ENCODE measurements around the gene IGSF8.
A peak's percentile ranks its signal among the peaks of the same experiment; 100 is the strongest.
"Not testable (repeated sequence)": the region's sequence is repeated elsewhere in the genome, so short reads cannot be mapped to it uniquely, and the experiment has no call there.

The IGSF8 gene

DNA sequence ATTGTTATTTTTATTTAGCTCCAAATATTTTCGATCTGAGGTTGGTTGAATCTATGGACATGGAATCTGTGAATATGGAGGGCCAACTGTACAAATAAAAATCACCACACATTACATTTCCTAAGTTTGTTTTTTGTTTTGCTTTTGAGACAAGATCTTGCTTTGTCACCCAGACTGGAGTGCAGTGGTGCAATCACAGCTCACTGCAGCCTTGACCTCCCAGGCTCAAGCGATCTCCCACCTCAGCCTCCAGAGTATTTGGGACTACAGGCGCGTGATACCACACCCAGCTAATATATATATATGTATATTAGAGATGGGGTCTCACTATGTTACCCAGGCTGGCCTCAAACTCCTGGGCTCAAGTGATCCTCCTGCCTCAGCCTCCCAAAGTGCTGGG, 27.9 kb upstream of the IGSF8 start:
- not testable (repeated sequence) for DNase-seq (ENCODE audit: low read depth in 2 of 2)

DNA sequence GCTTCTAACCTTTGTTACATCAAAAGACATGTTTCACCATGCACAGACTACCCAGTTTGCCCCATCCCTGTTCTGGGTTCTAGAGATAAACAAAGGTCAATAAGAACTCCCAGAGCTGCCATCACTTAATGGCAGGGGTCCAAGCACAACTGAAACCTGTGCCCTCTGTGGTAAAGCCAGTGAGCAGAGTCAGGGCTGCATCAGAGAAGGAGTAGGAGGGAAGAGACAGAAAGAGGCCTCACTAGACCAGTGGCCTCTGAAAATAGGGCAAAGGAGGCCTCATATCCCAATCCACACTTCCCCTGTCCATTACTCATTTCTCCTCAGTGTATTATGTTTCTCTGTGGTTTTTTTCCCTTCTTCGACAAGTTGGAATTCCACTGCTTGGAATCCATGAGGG, 27.3 kb upstream of the IGSF8 start:
- DNase-seq (ENCODE audit: low read depth in 2 of 2) = no peak

DNA sequence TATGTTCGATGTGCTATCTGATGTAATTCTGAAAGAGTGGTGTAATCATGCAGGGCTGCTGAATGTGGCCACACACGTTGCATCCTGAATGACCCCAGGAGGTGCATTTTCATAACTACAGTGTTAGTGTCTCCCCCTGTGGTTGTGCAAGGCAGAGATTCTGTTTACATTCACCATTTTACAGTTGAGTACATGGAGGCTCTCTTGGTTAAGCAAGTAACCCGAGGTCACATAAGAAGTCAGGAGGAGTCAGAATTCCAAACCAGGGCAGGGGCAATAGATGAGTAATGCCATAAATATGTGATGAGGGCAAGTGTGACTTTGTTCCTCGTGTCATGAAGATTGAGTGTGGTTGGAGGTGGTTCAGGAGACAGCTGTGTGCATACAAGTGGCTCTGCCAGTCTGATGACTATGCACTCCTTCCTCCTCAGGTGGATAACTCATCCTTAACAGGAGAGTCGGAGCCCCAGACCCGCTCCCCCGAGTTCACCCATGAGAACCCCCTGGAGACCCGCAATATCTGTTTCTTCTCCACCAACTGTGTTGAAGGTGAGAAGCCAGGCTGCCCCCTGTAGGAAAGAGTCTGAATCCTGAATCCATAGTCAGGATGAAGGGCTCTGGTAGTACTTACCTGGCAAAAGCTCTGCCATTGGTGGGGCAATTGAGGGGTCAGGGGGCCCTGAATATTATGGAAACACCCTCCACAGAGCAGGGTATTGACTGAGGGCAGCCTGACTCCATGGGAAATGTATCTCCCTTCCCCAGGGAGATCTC, 26.5 kb upstream of the IGSF8 start:
- DNase-seq (ENCODE audit: low read depth in 2 of 2) = no peak

DNA sequence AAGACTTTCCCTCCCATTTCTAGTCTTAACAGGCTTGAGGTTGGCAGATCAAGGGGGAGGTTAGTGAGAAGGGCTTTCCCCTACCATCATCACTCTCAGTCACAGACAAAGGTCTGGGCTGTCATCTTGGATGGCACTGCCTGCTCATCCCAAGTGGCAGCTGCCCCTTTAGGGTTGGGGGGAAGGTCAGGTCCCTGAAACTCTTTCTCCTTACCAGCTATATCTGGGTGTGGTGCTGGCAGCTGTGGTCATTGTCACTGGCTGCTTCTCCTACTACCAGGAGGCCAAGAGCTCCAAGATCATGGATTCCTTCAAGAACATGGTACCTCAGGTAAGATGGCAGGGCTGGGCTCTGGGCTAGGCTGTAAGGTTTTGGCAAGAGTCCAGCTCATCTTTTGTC, 25.3 kb upstream of the IGSF8 start:
- no peak for DNase-seq (ENCODE audit: low read depth in 2 of 2)

DNA sequence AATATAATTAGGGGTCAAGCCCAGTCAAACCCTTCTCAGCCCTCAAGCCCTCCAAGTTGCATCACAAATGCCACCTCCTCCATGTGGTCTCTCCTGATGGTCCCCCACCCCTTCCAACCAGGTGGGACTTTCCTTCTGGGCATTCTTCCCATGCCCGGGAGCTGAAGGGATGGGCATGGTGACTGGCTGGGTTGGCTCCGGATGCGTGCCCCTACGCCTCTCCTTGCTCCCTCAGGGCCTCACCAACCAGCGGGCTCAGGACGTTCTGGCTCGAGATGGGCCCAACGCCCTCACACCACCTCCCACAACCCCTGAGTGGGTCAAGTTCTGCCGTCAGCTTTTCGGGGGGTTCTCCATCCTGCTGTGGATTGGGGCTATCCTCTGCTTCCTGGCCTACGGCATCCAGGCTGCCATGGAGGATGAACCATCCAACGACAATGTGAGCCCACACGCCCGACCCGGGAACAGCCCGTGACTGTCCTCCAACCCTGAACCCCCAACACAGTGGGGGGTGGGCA, 24.6 kb upstream of the IGSF8 start:
- DNase-seq (ENCODE audit: low read depth in 2 of 2) = no peak

DNA sequence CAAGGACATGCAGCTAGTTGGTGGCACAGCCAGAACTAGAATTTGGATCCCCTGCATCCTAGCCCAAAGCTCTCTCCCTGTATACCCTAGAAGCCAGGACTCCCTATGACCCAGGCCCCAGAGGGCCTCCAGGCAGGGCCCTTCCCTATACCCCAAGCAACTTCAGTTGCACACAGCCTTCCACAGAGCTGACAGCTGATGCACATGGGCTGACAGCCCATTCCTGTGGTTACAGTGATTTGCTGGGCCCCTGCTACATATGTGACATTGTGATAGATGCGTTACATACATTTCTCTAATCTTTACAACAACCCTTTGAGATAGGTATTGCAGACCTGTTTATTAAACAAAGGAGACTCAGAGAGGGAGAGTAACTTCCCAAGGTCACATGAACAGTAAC, 23.0 kb upstream of the IGSF8 start:
- no peak for DNase-seq (ENCODE audit: low read depth in 2 of 2)

DNA sequence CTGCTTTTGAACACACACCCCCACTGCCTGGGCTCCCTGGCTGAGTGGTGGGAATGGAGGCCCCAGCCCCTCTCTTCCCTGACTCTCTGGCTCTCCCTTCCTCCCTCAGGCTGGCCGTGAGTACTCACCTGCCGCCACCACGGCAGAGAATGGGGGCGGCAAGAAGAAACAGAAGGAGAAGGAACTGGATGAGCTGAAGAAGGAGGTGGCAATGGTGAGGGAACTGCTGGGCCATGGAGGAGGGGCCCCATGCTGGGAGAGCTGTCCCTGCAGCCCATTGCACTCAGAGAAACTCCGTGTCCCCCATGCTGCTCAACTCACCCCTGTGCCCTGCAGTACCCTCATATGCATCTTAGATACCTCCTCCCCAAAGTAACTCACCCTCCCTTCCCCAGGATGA, 22.4 kb upstream of the IGSF8 start:
- no peak for DNase-seq (ENCODE audit: low read depth in 2 of 2)

DNA sequence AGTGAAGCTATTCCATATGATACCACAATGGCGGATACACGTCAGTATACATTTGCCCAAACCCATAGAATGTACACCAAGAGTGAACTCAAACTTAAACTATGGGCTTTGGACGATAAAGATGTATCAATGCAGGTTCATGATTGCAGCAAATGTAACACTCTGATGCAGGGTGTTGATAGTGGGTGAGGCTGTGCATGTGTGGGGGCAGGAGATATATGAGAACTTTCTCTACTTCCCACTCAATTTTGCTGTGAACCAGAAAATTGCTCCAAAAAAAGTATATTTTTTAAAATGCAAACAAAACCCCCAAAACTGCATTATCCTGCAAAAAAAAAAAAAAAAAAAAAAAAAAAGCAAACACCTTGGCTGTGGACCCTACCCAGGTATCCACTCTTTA, 20.5 kb upstream of the IGSF8 start:
- DNase-seq (ENCODE audit: low read depth in 2 of 2) = no peak

DNA sequence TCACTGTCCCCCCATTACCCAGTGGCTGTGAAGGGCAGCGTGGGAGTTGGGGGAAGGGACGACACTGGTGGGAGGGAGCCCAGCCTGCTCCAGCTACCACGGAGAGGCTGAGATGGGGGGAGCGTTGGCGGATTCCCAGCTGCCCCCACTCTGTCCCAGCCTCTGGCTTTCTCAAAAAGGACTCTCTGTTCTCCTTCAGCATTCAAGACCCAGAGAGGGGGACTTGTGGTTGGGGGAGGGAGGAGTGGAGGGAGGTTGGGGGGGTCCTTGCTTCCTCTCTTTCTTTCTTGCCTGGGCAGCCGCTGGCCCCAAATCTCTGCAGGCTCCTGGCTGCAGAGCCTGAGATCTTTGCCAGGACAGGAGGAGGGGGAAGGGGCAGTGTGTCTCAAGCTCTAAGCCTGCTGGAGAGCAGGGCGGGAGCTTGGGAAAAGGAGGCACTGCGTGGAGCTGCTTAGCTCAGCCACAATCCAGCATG, 19.3 kb upstream of the IGSF8 start:
- DNase-seq (ENCODE audit: low read depth in 2 of 2) = no peak

DNA sequence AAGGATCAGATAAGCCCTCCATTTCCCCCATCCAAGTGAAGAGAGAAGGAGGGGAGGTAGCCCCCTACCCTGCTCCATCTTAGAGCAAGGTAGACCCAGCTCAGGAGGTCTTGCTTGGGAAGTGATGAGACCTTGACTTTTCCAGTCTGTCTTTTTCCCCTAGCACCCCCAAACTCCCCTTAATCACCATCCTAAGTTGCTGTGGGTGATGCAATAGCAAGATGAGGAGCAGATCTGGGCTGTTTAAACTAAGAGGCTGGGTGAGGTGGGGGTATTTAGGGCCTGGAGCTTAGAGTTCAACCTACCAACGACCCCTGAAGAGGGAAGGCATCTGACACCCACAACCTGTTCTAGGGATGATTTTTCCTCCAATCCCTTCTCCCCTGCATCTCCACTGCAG, 18.9 kb upstream of the IGSF8 start:
- DNase-seq (ENCODE audit: low read depth in 2 of 2) = no peak

DNA sequence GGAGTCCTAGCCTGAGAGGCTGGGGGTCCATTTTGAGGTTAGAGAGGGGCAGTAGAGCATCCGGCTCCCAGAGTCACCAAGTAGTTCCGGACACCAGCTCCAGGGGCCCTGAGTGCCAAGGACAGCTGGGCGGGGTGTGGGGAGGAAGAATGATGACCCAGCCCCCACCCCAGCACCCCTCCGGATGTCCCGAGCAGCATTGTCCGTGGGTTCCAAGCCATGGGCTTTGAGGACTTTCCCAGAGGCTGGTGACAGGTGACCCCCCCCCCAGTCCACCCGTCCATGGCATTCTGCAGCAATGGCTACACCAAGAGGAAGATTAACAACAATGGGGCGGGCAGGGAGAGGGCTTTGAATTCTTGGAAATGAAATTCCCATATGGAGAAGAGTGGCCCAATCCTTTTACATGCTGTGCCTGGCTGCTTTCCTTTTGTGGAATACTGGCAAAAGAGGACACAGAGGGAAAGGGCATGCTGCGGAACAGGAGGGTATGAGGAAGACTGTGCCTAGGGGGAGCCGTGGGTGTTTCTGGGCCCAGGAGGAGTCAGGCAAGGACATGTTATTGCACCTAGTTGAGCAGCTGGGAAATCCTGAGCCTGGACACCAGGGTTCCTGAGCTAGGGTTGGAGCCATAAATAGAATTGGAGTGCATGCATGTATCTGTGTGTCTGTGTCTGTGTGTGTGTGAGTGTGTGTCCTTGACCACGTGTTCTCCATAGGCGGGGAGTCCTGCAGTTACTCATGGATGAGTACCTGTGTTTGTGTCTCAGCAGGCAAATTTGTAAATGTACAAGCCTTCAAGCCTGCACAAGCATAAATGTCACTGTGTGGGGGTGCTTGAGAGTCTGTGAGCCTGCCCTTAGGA, 18.1 kb upstream of the IGSF8 start:
- no peak for DNase-seq (ENCODE audit: low read depth in 2 of 2)

DNA sequence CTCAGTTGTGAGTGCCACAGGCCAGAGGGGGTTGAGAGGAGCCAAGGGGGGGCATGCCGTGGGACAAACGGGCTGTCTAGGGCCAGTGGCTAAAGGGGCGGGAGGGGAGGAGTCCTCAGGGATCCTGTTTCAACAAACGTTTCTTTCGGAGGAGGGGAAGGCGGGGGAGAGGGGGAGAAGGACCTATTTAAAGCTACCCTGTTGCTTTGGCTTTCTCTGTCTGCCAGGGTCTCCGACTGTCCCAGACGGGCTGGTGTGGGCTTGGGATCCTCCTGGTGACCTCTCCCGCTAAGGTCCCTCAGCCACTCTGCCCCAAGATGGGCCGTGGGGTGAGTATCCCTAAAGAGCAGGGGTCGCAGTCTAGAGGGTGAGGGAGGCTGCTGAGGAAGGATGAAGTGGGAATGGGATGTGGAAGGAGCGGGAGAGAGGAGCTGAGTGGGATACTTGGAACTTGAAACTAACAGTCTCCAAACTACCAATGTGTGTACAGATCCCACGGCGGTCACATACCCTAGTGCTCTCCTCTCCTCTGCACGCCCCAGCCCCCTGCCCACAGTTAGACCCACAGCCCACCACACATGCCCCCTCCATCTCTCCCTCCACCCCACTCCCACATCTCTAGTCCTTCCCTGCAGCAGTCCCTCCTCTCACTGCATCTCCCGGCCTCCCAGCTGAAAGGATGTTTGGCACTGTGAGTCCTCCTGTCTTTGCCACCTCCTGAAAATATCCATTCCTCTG, 17.3 kb upstream of the IGSF8 start, which contains the start of gene ATP1A2:
Gene ATP1A2 (plus strand): TSS at position 215 of the 738 bp plus-strand sequence. CDS start 103 bp downstream, at position 318.
- no peak for DNase-seq (ENCODE audit: low read depth in 2 of 2)

DNA sequence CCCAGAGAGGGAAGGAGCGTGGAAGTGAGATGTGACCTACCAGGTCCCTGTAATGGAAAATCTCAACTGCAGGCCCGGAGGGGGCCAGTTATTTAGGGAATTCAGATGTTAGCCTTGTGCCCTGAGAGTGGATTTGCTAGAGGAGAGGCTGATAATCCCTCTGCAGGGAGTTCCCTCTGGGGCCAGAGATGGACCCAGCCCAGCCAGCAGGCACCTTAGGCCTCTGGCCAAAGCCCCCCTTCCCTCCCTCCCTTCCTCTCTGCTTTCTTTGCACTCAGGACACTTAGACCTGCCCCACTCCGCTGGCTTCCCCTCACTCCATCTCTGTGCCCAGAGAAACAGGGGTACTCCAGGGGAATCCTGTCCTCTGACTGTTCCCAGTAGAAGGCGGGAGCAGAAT, 15.7 kb upstream of the IGSF8 start:
- DNase-seq (ENCODE audit: low read depth in 2 of 2) = no peak

DNA sequence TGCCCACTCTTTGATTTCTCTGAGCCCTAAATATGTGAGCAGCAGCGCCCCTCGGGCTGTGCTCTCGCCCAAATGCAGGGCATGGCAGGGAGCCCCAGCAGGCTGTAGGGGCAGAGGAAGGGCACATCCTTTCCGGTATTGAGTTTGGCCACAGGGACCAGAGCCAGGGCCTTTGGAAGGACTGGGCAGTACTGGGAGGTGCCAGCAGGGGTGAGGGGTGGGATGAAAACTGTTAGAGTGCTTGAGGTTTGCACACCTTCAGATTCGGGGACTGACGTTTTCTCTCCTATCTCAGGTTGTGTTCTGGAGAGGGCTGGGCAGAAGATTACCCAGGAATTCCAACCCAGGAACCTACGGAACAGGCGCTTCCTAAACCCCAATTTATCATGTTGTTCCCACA, 15.0 kb upstream of the IGSF8 start:
- no peak for DNase-seq (ENCODE audit: low read depth in 2 of 2)

DNA sequence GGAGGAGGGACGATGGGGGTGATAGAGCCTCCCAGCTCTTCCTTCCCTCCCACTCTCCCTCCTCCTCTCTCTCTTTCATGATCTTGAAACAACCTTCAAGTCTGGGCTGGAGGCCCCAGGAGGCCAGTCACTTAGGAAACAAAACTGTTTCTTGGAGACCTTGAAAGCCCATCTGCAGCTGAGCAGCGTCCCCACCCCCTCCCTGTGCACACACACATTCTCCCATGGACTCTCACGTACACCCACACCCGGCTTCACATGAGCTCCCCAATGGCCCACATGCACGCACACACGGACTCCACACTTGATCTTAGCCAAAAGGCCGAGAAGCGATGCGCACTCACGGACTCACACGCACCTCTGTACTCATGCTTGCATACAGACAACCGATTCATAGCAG, 13.9 kb upstream of the IGSF8 start:
- no peak for DNase-seq (ENCODE audit: low read depth in 2 of 2)

DNA sequence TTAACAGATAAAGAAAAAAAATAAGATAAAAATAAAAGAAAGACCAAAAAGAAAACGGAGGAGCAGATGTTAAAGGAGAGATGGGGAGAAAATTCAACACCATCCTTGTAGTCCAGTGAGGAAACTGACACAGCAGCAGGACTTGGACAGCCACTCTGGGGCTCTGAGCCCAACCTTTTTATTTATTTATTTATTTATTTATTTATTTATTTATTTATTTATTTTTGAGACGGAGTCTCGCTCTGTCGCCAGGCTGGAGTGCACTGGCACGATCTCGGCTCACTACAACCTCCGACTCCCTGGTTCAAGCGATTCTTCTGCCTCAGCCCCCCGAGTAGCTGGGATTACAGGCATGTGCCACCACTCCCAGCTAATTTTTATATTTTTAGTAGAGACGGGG, 13.0 kb upstream of the IGSF8 start:
- not testable (repeated sequence) for DNase-seq (ENCODE audit: low read depth in 2 of 2)

DNA sequence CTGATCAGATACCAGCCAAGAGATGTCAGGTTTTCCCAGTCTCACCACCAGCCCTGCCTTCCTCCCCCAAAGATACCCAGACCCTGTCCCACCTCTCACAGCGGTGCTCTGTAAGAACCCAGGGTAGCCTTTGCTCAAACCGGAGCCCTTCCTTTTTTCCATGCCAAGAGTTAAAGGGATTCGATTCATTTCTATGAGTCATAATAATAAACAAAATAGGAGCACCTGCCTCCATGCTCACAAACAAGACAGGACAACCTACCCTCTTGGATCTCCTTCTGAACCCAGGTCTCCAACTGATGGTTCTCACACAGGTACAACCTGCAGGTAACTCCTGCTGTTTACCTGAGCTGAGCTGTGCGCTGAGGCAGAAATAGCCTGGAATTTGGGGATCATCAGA, 11.3 kb upstream of the IGSF8 start:
- no peak for DNase-seq (ENCODE audit: low read depth in 2 of 2)

DNA sequence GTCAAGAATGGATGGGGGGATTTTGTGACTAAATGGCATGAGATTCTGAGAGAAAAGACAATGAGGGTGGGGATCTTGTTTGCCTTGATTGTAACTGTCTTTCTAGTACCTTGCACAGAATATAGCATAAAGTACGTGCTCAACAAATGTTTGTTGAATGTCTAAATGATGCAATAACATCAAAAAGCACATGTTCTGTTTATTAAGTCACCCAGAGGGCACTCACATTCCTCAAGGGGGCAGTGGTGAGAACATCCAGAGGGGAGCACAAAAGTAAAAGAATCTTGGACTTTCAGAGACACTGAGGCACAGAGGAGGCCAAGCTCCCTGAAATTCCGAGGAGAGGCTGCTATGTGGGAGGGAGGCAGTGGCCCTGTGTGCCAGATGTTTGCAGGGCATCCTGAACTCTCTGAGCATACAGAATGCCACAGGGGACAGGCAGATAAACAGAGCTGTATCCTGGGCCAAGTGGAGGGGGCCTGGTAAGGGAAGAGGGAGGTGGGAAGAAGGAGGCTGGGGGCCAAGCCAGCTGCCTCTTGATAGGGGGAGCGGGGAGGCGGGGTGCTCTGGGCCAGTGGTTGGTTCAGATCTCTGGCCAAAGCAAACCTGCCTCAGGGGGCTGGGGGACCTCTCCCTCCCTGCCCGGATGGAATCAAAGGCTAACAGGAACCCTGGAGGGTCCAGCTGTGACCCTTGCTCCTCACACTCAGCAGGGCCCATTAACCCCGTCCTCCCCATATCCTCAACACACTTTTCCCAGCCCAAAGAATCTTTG, 10.7 kb upstream of the IGSF8 start:
- peak in 1 of 2 donors; percentile 25 for DNase-seq (ENCODE audit: low read depth in 2 of 2)

DNA sequence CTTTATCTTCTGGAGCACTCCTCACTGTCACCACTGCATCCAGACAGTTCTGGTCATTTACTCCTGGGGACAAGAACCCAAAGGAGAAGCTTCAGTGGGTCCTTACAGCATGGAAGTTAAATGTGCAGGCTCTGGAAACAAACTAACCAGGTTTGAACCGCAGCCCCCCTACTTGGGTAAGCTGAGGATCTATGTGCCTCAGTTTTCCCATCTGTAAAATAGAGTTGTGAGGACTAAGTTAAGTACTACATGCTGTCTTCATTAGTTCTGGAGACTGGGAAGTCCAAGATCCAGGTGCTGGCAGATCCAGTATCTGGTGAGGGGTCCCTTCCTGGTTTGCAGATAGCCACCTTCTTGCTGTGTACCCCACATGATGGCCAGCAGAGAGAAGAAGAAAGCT, 9.1 kb upstream of the IGSF8 start:
- DNase-seq (ENCODE audit: low read depth in 2 of 2) = no peak

DNA sequence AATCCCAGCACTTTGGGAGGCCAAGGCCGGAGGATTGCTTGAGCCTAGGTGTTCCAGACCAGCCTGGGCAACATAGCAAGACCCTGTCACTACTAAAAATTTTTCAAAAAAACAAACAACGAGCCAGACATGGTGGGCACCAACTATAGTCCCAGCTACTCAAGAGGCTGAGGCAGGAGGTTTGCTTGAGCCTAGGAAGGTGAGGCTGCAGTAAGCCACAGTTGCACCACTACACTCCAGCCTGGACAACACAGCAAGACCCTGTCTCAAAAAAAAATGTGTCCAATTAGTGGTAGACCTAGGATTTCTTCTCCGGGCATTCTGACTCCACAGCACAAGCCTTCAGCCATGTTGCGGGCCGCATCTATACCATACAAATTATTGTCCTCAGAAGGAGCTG, 6.7 kb upstream of the IGSF8 start:
- no peak for DNase-seq (ENCODE audit: low read depth in 2 of 2)

DNA sequence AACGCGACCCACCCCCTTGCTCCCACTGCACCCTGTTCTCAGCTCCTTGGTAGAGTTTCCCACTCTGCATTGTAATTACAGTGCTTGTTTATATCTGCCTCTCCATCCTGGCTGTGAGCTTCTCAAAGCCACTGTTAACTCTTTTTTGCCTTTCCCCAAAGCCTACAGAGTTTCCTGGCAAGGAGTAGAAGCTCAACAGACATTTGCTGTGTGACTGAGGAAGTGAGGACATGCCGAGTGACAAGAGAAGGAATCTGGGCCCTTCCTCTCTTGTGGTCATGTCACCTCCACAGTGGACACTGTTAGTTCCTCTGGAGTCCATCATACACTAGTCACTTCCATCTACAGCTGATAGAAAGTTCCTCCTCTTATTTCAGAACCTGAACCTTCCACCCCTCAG, 6.1 kb upstream of the IGSF8 start:
- DNase-seq (ENCODE audit: low read depth in 2 of 2) = no peak
